Measurements from ENCODE around the gene AHCYL2.
A peak's percentile ranks its signal among the peaks of the same experiment; 100 is the strongest.
"Not testable (repeated sequence)": the region's sequence is repeated elsewhere in the genome, so short reads cannot be mapped to it uniquely, and the experiment has no call there.

Gene AHCYL2

DNA sequence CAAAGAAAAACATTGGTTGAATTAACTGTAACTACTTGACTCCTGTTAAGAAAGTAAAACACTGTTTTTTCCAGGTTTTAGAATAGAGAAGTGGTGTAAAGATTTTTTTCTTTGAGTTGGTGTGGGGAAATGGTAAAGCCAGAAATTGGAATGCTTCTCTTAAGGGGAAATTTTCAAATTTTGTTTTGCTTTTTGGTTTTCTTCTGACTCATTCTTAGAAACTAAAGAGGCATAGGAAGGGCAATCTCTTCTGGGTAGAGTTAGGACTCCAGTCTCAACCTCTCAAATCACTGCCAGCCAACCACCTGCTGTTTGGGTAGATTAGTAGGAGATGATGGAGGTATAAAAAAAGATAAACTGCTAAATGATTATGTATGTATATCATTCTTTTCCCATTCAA lies 161.7 kb downstream of the AHCYL2 start:
- no peak for DNase-seq

DNA sequence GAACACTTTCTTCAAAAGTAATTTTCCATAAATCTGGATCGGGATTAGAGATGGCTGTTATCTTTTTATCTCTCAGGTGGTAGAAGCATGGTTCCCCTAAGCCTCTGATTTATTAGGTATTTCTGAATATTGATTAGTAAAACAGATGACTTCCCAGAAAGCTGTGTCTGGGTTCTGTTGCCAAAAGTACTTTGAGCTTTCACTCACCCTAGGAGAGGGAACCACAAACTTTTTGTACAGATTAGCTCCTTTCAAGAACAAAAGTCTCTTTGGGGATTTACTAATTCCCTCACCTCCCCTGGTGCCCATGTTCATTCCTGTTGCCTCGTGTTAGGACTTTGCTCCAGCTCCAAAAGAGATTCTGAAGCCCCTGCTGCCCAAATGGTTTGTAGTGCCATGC lies 162.7 kb downstream of the AHCYL2 start:
- no peak for DNase-seq

DNA sequence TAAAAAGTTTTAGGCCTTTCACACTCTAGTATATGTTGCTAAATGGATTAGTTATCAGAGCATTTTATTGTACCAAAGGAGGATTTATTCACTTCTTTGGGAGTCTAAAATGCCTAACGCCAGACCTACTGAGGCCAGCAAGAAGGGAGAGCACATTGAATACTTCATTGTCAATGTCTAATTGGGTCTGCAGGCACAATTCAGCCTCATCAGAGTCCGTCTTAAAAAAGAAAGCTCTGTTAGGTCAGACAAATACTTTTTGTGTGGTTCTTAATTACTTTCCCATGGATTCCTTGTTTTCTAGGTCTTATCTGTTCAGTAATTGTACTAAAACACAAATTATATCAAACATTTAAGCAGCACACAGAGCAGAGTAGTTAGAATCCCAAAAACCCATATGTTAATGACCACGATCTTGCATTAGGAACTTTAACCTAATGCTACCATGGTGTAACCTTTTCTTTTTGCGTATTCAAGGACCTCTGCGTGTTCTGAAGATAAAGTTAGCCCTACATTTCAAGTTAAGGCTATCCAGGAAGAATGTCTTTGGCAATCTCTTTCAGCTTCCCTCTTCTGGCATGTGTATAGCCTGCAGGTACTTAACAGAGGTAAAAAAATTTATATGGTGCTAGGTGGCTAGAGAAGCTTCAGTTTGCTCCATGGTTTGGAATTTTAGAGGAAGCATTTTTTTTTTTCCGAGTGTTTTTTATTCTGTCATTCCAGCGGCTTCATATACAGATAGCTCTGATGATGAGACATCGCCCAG lies 163.7 kb downstream of the AHCYL2 start:
- no peak for DNase-seq

DNA sequence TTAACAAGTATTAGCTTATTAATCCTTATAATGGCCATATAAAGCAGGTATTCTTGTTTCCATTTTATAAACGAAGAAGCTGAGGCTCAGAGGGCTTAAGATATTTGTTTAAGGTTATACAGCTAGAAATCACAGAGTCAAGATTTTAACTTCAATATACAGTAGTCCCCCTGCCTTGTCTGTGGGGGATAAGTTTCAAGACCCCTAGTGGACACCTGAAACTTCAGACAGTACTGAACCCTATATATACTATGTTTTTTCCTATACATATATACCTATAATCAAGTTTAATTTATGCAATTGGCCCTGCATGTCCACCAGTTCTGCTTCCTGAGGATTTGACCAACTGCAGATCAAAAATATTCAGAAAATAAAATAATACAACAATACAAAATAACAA lies 165.0 kb downstream of the AHCYL2 start:
- DNase-seq, result no peak

DNA sequence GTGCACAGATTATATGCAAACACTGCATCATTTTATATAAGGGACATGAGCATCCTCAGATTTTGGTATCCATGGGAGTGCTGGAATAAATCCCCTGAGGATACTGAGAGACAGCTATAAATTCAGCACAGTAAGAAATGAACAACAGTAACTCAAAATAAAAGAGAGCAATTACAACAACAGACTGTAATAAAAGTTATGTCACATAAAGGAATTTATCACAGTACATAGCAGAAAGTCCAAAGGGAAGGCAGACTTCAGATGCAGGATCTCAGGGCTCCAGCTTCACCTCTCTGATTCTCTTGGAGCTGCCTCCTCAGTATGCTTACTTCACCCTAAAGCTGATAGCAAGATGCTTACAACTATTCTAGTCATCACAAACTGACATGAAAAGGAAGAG lies 165.5 kb downstream of the AHCYL2 start:
- no peak for DNase-seq

DNA sequence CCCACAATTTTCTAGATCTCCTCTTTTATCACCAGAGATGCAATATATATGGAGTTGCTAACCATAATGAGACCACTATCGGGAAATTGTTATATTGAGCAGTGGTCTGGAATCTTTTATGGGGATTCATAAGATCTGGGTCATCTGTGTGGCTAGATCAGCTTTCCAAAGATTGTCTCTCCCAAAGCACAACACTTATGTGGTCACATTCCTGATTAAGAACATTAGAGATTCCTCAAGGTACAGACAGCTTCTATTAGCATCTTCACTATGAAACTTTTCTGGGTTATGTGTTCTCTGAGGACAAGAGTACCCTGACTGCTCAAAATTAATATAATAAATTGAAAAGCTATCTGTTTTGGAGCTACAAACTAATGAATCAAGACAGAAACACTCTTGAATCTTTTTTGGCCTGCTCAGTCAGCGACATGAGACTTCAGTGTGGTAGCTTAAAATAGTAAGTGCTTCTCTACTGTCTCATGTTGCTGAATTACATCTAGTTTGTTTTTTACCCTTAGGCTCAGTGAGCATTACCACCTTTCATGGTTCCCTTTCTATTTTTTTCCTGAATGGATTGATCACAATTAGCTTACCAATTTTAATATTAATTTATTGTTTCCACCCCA lies 166.8 kb downstream of the AHCYL2 start:
- no peak for DNase-seq

DNA sequence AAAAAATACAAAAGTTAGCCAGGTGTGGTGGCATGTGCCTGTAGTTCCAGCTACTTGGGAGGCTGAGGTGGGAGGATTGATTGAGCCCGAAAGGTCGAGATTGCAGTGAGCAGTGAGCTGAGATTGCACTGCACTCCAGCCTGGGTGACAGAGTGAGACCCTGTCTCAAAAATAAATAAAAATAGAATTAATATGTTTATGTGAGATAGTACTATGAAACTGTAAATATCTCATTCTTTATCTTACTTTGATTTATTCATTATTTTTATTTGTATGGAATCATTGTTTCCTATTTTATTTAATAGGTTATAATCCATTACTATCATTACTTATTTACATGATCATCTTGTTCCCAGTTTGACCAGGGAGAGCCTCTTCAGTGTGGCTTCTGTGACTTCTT lies 168.4 kb downstream of the AHCYL2 start:
- no peak for DNase-seq

DNA sequence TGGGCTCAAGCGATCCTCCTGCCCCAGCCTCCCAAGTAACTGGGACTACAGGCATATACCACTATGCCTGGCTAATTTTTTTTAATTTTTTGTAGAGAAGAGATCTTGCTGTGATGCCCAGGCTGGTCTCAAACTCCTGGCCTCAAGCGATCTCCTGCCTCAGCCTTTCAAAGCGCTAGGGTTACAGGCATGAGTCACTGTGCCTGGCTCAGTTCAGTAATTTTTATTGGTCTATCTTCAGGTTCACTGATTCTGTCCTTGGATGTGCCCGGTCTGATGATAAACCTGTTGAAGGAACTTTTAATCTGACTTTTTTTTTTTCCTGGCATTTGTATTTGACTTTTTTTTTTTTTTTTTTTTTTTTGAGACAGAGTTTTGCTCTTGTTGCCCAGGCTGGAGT lies 169.3 kb downstream of the AHCYL2 start:
- no peak for DNase-seq

DNA sequence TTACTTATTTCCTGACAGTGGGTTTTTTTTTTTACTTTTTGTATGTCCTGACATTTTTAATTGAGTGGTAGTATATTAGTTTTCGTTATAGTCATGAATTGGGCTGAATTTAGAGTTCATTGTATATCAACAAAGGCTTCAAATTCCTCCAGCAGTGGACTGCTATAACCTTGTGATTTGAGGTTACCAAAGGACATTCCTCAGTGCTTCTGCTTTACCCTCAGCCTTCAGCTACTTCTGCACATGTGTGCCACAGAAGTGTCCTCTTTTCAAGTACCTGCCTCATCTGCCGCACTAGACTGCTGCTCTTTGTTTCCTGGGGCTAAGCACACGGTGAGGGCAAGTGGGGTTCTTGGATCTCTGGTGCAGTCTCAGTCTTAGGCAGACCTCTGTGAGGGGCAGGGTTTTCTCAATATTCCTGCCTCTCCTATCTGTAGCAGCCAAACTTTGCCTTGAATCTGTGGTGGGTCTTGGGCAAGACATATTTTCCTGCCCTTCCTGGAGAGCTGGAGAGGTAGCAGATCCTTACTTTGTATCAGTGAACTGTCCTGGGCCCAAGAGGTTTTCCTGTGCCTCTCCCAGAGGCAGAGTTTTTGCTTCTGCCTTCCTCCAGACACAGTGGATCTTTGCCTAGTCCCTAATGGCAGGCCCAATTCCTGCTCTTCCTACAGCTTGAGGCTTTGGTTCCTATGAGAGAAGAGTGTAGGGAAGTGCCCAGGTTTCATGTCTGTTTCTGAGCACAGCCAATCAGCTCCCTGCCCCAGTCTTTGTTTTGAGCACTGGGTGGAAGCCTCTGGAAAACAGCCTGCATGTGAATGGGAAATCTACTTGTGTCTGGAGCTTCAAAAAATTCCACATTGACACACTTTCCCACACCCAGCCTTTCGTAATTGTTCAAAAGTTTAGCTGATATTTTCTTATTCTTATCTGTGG lies 170.4 kb downstream of the AHCYL2 start:
- no peak for DNase-seq

DNA sequence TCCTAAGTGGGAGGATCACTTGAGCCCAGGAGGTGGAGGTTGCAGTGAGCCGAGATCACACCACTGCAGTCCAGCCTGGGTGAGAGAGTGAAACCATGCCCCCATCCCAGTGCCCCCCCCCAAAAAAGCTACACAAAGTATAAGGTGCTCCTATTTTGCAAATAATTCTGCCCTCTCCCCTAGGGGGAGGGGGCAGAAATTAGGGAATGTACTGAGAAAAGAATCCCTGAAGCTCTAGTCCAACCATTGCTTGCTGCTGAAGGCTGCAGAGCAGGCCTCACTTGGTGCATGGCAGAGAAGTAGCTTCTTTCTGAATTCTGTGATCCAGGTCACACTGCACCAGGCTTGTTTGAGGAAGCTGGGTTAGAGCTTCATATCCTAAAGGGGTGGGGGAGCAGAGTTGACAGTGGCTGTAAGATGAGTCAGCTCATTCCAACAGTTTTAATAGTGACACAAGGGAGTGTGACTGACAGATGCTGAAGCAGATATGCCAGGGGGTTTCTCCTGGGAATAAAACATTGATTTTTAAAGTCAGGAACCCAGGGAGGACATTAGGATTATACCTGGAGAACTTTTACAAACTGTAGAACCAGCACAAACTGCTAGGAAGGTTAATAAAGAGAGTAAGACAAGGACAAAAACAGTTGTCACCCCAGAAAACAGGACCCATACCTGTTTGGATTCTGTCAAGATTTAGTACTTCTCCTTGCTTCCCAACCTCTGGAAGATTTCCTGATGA lies 176.6 kb downstream of the AHCYL2 start:
- DNase-seq, result peak; percentile 4

DNA sequence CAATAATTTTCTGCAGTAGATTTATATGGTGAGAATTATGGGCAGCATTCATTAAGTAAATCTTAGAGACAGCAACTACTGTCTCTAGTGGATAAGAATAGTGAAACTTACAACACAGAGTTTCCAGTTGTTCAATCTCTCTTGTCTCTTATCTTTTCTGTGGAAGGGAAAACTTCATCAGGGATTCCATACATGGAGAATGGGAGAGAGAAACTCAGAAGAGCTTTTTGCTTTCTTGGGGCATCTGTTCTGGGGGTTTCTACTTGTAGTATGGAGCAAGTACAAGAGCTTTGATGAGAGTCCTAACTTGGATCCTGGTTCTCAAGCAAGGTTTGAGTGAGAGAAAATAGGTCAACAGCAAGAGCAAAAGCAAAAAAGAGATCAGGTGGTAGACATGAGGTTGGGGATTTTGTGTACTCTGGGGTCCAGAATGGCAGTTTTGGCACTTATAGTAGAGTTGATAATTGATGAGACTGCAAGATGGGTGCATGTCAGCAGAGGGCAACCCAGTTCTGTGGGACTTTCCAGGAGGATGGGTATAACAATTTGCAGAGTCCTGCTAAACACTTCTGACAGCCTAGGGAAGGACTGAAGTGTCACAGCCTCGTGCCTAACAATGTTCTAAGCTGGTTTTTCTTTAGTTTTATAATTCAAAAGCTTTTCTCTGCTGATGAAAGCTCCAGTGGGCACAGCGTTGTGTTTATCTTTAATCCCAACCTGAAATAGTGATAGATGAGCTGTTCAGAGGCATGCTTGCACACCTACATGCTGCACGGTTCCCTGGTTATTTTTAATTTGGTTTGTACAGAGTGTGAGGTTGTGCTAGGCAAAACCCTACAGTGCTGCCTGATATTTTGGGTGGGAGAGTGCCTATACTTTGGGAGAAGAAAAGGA lies 177.4 kb downstream of the AHCYL2 start:
- DNase-seq, result no peak

DNA sequence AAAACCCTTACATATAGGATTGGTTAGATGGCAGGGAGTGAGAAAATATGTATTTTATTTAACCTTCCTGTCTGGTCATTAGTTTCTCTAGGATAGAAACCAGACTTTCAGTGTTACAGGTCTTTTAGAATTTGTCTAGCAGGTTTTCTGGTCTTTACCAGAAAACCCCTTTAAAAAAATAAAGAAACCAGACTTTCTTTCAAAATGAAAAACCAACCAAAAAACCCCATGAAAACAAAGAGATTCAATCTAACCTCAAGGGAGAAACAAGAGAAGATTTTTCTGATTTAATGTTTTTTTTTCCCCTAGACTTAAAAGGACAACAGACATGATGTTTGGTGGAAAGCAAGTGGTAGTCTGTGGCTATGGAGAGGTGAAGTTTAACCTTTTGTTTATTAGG lies 180.7 kb downstream of the AHCYL2 start:
- no peak for DNase-seq

DNA sequence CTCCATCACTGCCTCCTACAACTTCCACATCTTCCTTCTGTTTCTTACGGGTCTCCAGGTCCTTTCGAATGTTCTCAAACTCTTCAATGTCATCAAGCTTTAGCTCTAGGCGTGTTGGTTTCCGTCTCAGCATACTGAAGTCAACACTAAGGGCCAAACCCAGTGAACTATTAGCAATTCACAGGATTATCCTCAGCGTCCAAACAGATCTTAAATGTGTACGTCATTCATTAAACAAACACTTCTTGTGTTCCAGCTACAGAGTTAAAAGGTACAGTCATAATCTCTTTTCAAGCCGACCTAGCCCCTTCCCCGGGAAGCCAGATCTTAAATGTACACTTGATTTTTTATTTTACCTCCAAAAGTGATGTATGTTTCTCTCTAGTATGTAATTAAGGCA lies 185.4 kb downstream of the AHCYL2 start:
- DNase-seq, result not testable (repeated sequence)

DNA sequence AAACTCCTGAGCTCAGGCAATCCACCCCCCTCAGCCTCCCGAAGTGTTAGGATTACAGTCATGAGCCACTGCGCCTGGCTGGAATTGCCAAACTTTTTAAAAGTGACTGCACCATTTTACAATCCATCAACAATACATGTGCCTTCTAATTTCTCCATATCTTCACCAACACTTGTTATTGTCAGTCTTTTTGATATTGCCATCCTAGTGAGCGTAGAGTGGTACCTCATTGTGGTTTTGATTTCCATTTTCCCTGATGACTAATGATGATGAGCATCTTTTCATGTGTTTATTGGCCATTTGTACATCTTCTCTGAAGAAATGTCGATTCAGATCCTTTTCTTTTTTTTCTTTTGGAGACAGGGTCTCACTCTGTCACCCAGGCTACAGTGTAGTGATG lies 187.7 kb downstream of the AHCYL2 start:
- DNase-seq, result no peak

DNA sequence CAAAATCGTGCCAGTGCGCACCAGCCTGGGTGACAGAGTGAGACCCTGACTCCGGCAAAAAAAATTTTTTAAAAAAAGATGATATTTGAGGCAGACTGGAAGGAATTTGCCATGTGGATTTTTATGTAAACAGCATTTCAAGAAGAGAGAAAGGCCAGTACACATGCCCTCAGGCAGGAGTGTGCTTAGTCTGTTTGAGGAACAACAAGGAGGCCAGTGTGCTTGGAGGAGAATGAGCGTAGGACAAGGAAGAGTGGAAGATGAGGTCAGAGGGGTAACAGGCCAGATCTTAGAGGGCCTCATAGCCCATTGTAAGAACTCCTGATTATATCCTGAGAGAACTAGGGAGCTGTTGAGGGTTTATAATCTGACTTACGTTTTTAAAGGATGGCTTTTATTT lies 192.2 kb downstream of the AHCYL2 start:
- DNase-seq, result no peak

DNA sequence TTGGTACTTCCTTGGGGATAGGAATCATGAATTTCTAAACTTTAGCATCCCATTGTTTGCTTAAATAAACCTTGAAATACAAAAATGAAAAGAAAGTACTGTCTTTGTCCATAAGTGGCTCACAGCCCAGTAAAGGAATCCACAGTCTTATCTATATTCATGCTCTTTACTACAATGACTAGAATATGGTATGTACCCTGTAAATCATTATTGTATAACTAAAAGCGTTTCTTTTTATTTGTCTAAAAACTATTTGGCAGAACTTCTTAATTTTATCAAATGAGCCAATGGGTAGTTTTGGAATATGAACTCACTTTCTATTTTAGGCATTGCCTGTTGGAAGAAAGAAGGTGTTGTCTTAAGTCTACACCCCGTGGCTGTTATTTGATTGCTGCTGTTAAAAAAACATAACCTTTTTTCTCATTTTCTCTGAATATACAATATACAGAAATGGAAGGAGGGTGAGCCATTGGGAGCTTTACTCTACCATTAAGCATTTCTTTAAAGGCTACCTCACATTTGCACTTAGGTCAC lies 197.0 kb downstream of the AHCYL2 start:
- DNase-seq, result no peak

DNA sequence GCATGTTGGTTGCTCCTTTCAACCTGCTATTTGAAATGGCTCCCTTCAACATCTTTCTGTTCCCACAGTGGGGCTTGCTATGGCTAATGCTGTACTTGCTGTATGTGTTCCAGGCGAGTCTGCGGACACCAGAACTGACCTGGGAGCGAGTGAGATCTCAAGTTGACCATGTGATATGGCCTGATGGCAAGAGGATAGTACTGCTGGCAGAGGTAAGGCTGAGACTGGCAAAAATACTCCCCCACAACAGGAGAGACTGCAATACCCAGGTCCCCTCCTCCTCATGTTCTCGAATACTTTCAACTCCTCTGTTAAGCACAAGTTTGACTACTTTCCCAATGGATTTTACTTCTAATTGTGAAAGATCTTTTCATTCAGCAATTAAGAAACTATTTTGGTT lies 197.9 kb downstream of the AHCYL2 start:
- DNase-seq, result no peak

DNA sequence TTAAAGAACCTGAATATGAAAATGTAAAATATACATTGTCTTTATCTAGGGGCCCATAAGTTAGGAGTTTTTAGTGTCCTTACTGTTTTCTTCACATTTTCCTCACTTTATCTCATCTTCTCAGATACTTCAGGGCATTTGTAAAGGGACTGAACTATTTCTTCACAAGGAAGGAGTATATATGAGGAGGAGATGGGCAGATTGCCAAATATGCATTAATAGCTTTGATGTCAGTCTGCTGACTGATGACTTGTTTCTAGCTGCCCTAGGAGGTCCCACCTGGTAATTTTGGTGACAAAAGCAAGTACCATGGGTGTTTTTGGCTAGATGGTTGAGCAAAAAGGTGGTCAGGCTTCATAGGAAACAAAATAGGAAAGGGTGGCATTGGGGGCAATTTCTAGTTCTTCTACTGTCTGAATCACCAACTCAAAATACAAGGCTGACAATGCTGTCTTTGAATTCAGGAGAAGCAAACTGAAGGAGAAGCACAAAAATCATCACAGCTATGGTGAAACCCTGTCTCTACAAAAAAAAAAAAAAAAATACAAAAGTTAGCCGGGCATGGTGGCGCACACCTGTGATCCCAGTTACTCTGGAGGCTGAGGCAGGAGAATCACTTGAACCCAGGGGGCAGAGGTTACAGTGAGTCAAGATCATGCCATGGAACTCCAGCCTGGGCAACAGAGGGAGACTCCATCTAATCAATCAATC lies 199.0 kb downstream of the AHCYL2 start:
- DNase-seq, result no peak

DNA sequence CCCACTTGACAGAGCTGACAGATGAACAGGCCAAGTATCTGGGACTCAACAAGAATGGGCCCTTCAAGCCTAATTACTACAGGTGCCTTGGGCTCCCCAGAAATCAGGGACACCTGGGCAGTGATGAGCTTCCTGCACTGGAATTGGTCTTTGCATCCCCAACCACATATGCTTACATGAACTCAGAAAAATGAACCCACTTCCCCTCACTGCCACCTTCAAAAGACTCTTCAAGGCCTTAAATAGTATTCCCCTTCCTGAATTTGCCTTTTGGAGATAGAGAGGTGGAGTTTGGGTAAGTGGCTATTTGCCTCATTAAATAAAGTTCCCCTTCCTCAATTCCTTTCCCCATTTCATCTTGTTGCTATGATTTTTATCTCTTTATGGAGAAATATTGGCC lies 201.7 kb downstream of the AHCYL2 start:
- DNase-seq, result no peak

DNA sequence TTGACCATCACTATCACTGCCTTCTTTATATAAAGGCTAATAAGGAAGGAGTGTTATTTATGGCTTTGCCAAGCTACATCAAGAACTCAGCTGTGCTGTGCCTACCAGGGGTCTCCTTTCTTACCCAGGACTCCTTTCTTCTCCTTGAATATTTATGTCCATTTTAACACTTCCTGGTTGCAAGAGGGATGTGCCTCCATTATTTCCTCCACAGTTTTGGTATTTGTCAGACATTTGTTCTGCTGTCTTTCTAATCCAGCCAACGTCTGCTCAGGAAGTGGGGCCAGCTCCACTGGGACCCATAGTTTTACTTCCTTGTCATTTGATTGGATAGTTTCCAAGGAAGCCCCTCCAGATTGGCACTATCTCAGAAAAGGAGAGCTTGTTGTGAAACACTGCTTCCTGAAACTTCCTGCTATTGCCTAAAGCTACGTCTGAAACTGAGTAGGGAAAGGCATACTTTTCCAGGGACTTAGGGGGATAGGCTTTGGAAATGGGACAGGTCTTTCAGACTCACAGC lies 202.8 kb downstream of the AHCYL2 start:
- DNase-seq, result no peak

All from CD4-positive, alpha-beta T cell treated with Interferon gamma for 1 hour (primary cell).